LNCaP clone FGC (cell line): ENCODE results near the gene ANKFN1.

Source experiments
- DNase-seq: peaks from one replicate; pipeline ENCODE4 v3.0.0-alpha.2; 2011; ENCODE audit warnings: low read depth
- H3K4me3 ChIP-seq: 2 replicates; pipeline ENCODE4 v1.5.1; 2011; ENCODE audit warnings: mild to moderate bottlenecking, low read depth, low read length, control low read depth
- CTCF ChIP-seq: IDR thresholded peaks from 2 replicates; pipeline ENCODE4 v1.5.1; 2012; ENCODE audit warnings: mild to moderate bottlenecking; ENCODE audit not compliant: control insufficient read depth, insufficient read depth; ENCODE audit errors: extremely low read depth

ANKFN1 gene

DNA sequence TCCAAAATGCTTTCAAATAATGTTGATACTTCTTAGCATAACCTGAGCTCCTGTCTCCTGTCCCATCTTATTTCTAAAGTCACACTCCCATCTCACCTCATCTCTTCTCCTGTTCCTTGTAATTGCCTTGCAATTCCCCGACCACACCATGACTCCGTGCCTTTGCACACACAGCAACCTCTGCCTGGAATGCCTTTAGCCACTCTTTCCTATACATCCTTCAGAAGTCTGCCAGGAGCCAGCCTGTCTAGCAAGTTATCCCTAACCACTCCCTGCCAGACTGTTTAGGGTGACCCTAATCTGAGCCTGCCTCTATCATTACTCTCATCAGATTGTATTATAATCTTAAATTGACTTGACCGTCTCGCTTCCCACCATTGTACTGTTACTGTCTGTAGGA, 272.2 kb downstream of the ANKFN1 start:
- H3K4me3 ChIP-seq: no peak overlapping the region
- no peak for DNase-seq
- no peak for TF ChIP-seq CTCF

DNA sequence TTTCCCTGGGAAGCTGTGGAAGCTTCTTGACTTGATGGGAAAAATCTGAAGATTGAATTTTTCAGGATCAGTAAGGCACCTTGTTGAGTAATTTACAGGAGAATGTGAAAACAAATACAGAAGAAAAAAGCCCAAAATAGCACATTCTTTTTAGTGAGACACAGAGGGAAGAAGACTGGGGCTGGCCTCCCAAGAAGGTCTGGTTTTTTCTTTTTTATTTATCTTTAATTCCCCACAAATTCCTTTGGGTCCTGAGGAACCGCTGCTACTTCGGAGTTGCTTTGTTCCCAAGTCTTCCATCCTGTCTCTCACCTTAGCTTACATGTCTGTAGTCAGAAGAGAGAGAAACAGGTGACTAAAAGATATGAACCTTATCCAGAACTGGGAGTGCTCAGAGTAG, 273.6 kb downstream of the ANKFN1 start:
- no peak for TF ChIP-seq CTCF
- no peak for DNase-seq

GRCh38 chr17:56431736-56432135, 278.5 kb downstream of the ANKFN1 start:
- no peak for TF ChIP-seq CTCF
- no peak overlapping the region for H3K4me3 ChIP-seq
- no peak for DNase-seq

More for the DNA sequence above, 273.6 kb downstream of the ANKFN1 start:
- H3K4me3 ChIP-seq: no peak overlapping the region

GRCh38 chr17:56432443-56432842, 279.2 kb downstream of the ANKFN1 start:
- no peak overlapping the region for H3K4me3 ChIP-seq
- no peak for DNase-seq
- TF ChIP-seq CTCF: no peak

GRCh38 chr17:56434610-56435009, 281.3 kb downstream of the ANKFN1 start:
- no peak for DNase-seq
- H3K4me3 ChIP-seq: no peak overlapping the region
- no peak for TF ChIP-seq CTCF

GRCh38 chr17:56436142-56436541, 282.9 kb downstream of the ANKFN1 start:
- no peak for DNase-seq
- no peak overlapping the region for H3K4me3 ChIP-seq
- no peak for TF ChIP-seq CTCF

DNA sequence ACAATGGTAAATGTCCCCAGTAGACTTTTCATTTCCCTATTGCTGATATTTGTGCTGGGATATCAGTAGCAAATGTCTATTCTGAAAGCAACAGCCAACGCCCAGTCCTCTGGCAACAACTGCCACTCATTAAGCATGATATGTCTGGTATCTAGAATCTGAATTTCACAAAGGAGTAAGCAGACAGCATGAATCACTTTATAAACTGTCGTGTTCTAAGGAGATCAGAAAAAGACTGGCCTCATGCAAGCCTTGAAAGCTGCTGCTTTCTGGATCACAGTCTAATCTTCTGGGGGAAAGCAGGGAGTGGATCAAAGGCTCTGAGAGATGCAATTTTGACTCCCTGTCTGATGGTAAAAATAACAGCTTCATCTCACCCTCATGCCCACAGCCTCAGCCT, 287.1 kb downstream of the ANKFN1 start:
- no peak for TF ChIP-seq CTCF
- DNase-seq: no peak
- H3K4me3 ChIP-seq: no peak overlapping the region
